Kidney capillary endothelial cell (primary cell): ENCODE measurements around the gene GSTM3.
"Not testable (repeated sequence)": the region's sequence is repeated elsewhere in the genome, so short reads cannot be mapped to it uniquely, and the experiment has no call there.

ENCODE experiments used
- DNase-seq: peaks from one replicate; pipeline ENCODE4 v3.0.0-alpha.2; 2018; ENCODE audit warnings: low spot score

The GSTM3 gene

DNA sequence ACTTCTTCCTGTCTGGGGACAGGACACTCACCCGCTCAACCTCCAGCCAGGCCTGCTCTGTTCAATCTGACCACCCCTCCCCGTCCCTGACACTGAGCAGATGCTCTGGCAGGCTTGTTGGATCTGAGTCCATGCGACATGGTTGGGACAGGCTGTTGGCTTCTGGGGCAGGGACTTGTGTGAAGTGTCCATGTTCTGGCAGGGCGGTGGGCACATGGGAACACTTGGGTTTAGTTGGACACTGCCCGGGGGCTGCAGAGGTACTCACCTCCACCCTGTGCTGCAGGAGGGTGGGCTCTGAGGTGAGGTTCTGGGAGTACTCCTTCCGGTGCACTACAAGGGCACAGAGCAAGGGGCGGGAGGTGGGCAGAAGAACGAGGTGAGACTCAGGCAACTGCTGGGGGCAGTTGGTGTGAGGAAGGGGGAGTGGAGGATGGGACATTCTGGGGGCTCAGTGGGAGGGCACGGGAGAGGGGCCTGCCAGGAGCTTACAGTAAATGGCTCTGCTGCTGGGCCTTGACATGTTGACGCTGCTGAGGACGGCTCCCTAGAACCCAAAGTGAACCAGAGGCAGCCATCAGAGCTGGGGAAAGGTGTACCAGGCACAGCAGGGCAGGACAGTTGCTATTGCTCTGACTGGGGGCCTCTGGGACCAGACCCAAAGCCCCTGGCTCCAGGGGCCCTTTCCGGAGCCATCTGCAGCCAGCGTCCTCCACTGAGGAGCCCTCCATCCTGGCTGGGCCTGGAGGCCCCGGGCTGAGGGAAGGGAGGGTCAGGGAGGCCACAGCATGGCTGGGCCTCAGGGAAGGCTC lies 20.6 kb upstream of the GSTM3 start:
- no peak for DNase-seq

- DNase-seq, result no peak
Measured at GRCh38 chr1:109760581-109761226, 19.9 kb upstream of the GSTM3 start.

DNA sequence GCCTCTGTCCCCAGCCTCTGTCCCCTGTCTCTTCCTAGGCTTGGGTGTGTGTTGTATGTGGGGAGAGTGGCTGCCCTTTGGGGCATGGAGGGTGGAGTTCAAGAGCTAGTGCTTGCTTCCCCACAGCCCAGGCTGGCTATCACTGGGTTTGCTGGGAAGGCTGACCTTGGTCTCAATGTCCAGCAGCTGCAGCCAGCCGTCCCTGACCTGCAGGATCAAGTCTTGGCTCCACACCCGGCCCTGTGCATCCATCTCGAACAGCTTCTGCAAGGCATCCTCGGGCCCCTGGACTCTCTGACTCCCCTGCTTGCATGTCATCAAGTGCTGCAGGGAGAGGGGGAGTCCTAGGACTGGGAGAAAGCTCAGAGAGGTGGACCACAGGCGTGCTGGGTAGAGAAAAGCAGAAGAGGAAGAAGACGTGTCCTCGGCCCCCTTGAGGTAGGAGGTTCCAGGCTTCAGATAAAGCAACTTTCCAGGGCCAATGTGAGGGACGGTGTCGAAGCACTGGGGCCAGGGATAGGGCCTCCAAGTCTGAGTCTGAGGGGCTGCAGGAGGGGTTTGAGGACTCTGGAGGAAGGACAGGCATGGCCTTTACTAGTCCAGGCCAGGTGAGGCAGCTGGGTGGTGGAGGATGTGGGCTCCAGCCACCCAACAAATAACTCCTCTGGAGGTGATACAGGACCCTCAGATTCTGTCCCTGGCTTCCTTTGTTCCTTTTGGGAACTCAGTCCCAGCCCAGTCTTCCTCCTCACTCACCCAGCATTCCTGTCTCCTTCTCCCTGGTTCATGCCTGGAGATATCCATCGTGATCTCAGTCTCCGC lies 18.9 kb upstream of the GSTM3 start:
- no peak for DNase-seq

- DNase-seq, result no peak
Measured at GRCh38 chr1:109757936-109758786, 17.3 kb upstream of the GSTM3 start.

DNA sequence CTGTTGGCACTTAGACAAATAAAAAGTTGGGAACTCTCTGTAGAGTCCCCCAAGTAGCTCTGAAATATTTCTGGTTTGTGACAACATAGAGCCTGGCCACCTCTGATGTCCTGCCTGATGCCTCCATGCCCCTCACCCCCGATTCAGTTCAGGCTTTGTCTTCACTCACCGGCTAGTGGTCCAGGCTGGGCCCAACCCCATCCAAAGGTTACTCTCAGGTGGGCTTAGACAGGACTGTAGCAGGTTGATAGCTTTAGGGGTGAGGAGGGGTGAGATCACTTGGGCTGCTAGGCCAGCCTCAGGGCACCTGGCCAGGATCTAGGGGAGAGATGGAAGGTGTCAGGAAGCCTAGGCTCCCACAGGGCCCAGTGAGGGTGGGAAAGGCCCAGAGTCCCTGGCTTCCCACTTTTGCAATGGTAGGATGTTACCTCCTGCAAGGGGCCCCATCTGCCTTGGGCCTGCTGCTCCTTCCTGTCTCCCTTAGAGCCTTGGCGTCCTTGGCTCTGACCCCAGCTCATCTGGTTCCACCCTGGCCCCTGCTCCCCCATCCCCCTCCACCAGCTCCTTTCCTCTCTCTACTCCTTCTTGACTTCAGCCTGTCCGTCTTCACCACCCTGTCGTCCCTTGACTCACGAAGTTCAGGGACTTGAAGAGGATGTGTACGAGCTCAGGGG lies 16.1 kb upstream of the GSTM3 start:
- DNase-seq, result no peak

DNA sequence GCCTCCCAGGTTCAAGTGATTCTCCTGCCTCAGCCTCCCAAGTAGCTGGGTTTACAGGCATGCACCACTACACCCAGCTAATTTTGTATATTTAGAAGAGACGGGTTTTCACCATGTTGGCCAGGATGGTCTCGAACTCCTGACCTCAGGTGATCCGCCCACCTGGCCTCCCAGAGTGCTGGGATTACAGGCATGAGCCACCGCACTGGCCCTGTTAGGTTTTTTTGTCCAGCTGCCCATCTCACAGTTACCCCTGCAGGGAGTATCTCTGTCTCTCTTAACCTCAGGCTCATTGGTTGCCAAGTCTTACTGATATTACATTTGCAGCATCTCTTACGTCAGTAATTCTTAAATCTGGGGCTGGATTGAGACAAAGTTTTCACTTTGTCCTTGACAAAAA lies 15.5 kb upstream of the GSTM3 start:
- DNase-seq, result not testable (repeated sequence)

DNA sequence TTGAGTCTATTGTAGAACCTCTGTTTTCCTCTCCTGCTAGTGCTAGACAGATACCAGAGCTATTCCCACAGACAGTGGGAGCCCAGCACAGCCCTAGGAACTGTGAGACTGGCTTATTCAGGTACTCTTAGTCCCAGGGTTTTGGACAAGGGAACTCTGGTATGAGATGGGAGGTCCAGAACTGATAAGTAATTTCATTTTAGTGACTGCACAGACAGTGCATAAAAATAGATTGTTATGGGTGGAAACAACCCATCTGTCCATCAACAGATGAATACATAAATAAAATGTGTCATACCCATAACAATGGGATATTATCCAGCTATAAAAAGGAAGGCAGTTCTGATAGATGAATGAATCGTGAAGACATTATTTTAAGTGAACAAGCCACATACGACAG lies 13.9 kb upstream of the GSTM3 start:
- DNase-seq, result no peak

- DNase-seq, result no peak
Measured at GRCh38 chr1:109751531-109752260, 10.9 kb upstream of the GSTM3 start.

DNA sequence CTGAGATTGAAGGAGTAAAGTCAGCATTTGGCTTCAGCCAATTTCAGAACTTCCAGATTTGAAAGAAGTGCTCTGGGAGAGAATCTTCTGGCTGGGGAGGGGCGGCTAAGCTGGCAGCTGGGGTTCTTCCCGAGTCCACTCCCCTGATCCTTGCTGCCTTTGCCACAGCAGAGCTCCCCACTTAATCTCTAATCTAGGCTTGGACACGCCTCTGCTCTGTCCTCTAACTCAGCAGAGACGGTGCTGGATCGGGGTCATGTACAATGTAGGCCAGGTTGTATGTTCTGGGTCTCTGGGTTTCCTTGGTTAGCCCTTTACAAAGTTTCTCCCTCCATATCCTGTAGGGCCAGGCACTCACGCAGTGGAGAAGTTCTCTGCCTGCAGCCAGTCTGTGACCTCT lies 10.1 kb upstream of the GSTM3 start:
- DNase-seq, result no peak

DNA sequence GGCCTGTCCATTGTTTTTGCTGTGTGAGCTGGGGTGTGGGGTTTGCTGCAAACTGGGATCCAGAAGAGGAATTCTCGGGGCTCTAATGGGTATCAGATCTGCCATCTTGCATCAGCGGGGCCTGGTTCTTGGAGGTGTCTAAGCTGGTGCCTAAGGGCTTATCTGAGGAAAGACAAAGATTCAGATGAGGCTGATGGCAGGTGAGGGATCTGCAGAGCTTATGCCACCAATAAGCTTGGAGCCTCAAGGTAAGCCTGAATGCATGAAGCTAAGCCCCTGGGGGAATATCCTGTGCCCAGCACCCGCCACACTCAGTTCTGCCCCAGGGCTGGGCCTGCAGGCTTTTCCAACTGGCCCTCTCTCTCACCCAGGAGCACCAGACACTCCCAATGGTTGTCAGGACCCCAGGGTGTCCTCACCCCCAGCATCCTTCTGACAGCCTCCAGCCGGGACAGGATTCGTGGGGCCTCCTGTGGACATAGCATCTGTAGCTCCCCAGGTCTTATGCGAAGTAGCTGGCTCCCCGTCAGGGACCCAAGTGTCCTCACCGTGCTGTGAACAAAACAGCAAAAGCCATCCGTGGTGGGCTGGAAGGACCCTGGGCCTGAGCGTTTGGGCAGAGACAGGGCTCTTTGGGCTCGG lies 9.5 kb upstream of the GSTM3 start:
- DNase-seq, result no peak

DNA sequence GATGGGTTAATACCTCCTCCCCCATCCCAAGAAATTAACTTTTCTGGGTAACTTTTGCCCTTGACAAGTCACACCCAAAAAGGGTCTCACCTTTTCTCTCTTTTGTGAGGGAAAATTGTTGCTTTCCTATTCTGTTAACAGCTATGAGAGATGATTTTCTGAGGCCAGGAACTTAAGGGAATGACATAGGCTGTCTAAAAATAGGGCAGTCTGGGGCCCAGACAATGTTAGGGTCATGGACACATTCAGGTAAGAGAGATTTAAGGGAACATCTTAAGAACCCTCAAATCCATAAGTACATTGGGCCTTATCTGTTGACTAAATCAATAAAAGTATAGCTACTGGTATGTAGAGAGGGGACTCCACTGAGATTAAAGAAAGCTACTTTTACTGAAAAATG lies 8.4 kb upstream of the GSTM3 start:
- no peak for DNase-seq

GRCh38 chr1:109748311-109748710 lies 7.5 kb upstream of the GSTM3 start:
- not testable (repeated sequence) for DNase-seq

DNA sequence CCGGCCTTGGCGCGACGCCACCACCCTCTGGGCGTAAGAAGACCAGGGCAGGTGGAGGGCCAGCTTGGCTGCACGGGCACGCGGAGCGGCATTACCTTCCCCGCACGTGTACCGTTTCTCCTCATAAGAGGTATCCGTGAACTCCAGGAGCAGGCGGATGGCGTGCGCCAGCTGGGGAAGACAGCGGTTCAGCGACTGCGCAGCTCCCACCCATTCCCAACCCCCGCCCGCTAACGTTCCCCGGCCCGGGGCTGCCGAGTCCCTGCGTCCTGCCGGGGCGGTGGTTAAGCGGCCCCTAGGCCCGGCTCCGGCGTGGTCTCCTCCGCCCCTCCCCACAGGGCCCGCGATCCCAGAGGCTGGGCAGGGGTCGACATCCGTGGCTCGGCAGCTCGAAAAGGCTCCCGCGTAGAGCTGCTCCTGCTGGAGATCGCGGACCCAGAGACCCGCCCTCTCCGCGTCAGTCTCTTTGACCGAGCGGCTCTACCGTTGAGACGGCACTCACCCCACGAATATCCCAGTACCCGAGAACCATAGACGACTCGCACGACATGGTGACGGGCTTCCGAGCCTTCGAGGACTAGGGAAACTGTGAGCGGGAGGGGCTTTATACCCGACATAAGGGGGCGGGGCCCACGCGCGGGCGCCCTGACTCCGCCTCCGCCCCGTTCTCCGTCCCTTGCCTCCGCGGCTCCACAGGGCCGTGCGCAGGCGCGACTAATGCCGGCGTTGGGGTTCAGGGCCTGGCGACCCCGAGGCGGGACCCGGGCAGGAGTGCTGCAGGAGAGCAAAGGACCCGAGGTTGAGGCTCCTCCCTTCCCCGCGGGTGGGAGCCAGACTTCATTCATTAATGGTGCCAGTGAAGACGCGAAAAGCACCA lies 862 bp downstream of the GSTM3 start:
- DNase-seq, result peak; percentile 27

DNA sequence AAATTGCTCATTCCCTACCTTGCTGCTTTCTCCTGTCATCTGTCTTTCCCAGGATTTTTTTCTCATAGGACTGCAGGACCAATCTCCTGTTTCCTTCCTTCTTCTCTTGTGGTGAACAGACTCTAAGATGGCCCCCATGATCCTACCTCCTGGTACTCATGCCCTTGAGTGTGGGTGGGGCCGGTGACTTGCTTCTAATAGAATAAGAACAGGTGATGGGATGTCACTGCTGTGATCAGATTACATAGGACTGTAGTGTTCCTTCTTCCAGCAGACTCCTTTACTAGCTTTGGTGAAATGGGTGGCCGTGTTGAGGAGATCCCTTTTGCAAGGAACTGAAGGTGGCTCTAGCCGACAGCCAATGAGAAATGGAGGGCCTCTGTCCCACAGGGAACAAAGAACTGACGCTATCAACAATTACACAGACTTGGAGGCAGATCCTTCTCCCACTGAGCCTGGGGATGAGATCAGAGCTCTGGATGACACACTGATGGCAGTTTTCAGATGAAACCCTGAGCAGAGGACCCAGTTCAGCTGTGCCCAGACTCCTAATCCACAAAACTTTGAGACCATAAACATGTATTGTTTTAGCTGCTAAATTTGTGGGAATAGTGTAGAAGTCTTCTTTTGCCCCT lies 7.5 kb downstream of the GSTM3 start:
- no peak for DNase-seq

DNA sequence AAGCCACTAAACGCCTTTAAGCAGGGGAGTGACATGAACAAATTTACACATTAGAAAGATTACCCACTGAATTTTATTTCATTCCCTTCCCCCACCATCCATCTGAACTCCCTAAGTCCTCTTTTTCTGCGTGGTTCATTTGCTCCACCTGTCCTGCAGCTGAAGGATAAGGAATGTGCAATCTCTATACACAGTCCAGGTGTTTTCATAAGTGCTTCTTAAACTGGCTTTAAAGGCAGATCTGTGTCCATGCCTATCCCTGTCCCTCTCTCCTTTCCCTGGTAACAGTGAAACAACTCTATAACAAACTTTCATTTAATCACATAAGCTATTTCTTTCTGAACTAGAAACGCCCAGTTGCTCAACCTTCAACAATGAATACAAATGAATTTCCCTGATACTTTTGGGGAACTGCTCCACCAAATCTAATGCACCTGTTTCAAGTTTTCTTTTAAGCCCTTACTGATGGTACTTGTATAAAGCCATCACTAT lies 8.4 kb downstream of the GSTM3 start:
- DNase-seq, result no peak

GRCh38 chr1:109730666-109731065 lies 10.2 kb downstream of the GSTM3 start:
- DNase-seq, result no peak

DNA sequence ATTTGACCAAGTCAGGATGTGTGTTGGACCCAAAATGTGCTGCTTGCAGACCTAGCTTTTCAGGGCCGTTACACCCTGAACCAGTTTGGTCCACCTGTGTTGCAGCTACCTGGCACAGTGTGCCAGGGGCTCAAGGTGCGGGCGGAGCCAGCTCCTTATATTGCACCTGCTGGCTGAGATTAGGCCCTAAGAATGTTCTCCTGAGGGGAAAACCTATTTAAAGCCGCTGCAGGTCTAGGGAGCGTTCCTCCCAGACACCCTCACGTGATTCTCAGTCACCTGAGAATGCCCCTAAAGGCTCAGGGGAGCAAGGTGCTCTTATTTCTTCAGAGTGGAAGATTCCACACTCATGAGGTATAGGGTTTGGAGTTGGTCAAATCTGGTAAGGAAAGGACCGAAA lies 12.0 kb downstream of the GSTM3 start:
- no peak for DNase-seq

- DNase-seq, result no peak
Measured at GRCh38 chr1:109726728-109727373, 14.0 kb downstream of the GSTM3 start.
